SU-DHL-6 (cell line): ENCODE results near the gene TSPAN12.

ENCODE experiments used
- H2AFZ ChIP-seq: fragments of 200-600 bp; sonication (generic); 2 replicates; pipeline ENCODE4 v1.6.1; 2014; ENCODE audit warnings: low read depth, mild to moderate bottlenecking, moderate library complexity, mixed read lengths, antibody characterized with exemption, low read length; ENCODE audit not compliant: severe bottlenecking
- H3F3A ChIP-seq: fragments of 200-600 bp; shearing (Covaris generic); 2 replicates; pipeline ENCODE4 v1.6.0; 2016; ENCODE audit warnings: antibody characterized with exemption, mild to moderate bottlenecking; ENCODE audit not compliant: insufficient read depth
- H3K27ac ChIP-seq: fragments of 200-600 bp; sonication (generic); 2 replicates; pipeline ENCODE4 v1.5.1; 2016; ENCODE audit warnings: low read depth, mild to moderate bottlenecking, low read length, moderate library complexity, mixed read lengths
- H3K27me3 ChIP-seq: fragments of 200-600 bp; sonication (generic), shearing (Covaris generic); 2 replicates; pipeline ENCODE4 v1.6.0; 2014; ENCODE audit warnings: mild to moderate bottlenecking, low read length
- H3K36me3 ChIP-seq: fragments of 200-600 bp; sonication (generic); 2 replicates; pipeline ENCODE4 v1.6.1; 2014; ENCODE audit warnings: mild to moderate bottlenecking, low read length, mixed read lengths
- H3K4me2 ChIP-seq: fragments of 300-600, 200-600 bp; shearing (Covaris generic), sonication (generic); 2 replicates; pipeline ENCODE4 v1.6.0; 2014; ENCODE audit warnings: low read length, low read depth, mild to moderate bottlenecking; ENCODE audit not compliant: poor library complexity, severe bottlenecking
- H3K4me3 ChIP-seq: fragments of 200-600 bp; sonication (generic); 2 replicates; pipeline ENCODE4 v1.5.1; 2014; ENCODE audit warnings: antibody characterized with exemption, low read length, mild to moderate bottlenecking, mixed read lengths; ENCODE audit not compliant: insufficient read depth, poor library complexity, severe bottlenecking
- H3K79me2 ChIP-seq: fragments of 200-600 bp; sonication (generic); 2 replicates; pipeline ENCODE4 v1.6.1; 2014; ENCODE audit warnings: mild to moderate bottlenecking, low read length, moderate library complexity; ENCODE audit not compliant: insufficient read depth
- H3K9ac ChIP-seq: fragments of 200-600 bp; sonication (generic); 2 replicates; pipeline ENCODE4 v1.7.0; 2014; ENCODE audit warnings: mild to moderate bottlenecking, low read length
- H3K9me2 ChIP-seq: fragments of 200-600 bp; sonication (generic); replicated peaks from 2 replicates; pipeline ENCODE4 v1.6.1; 2014; ENCODE audit warnings: low read length; ENCODE audit not compliant: insufficient read depth
- H3K9me3 ChIP-seq: fragments of 200-600 bp; sonication (generic); 2 replicates; pipeline ENCODE4 v1.6.1; 2014; ENCODE audit warnings: low read length, mixed read lengths; ENCODE audit not compliant: insufficient read depth
- H4K20me1 ChIP-seq: fragments of 200-600 bp; sonication (generic); 2 replicates; pipeline ENCODE4 v1.6.1; 2014; ENCODE audit warnings: low read depth, mild to moderate bottlenecking, antibody characterized with exemption, low read length, moderate library complexity, mixed read lengths
- CTCF ChIP-seq: fragments of 200-600 bp; sonication (generic); IDR thresholded peaks from one replicate; pipeline ENCODE4 v1.5.1; 2017; ENCODE audit warnings: antibody characterized with exemption, mild to moderate bottlenecking, low read length, moderate library complexity; ENCODE audit not compliant: insufficient read depth, poor library complexity, severe bottlenecking
- EZH2phosphoT487 ChIP-seq: fragments of 200-600 bp; sonication (generic), shearing (Covaris generic); conservative IDR thresholded peaks from 2 replicates; pipeline ENCODE4 v1.6.1; 2018; ENCODE audit warnings: mild to moderate bottlenecking, antibody characterized with exemption, low read length, moderate library complexity, mixed read lengths

Gene TSPAN12

GRCh38 chr7:120862987-120863590 is 5.1 kb upstream of the TSPAN12 start:
- no peak overlapping the region for H3K27ac ChIP-seq
- TF ChIP-seq CTCF: no peak
- no peak for TF ChIP-seq EZH2phosphoT487

GRCh38 chr7:120860156-120860555 is 2.2 kb upstream of the TSPAN12 start:
- no peak overlapping the region for H3K4me2 ChIP-seq
- TF ChIP-seq EZH2phosphoT487: no peak
- no peak for TF ChIP-seq CTCF
- no peaks in the 10 kb centered on the region for H3K9me2 ChIP-seq
- no peaks in the 10 kb centered on the region for H3K79me2 ChIP-seq
- no peaks in the 10 kb centered on the region for H3K27me3 ChIP-seq
- no peaks in the 10 kb centered on the region for H3K36me3 ChIP-seq
- H3F3A ChIP-seq: no peaks in the 10 kb centered on the region
- no peak overlapping the region for H3K4me3 ChIP-seq
- H3K27ac ChIP-seq: no peak overlapping the region
- H4K20me1 ChIP-seq: no peaks in the 10 kb centered on the region
- H2AFZ ChIP-seq: no peak overlapping the region
- H3K9ac ChIP-seq: no peak overlapping the region
- H3K9me3 ChIP-seq: no peaks in the 10 kb centered on the region

More at GRCh38 chr7:120862987-120863590, 5.1 kb upstream of the TSPAN12 start:
- Histone ChIP-seq H3K9me2 (no peaks in the 10 kb centered on the region), H3K79me2 (no peaks in the 10 kb centered on the region), H3K4me3 (no peak overlapping the region), H3K4me2 (no peak overlapping the region), H3K36me3 (no peaks in the 10 kb centered on the region), H3K9ac (no peak overlapping the region), H4K20me1 (no peaks in the 10 kb centered on the region), H3K27me3 (no peaks in the 10 kb centered on the region), H3F3A (no peaks in the 10 kb centered on the region), H2AFZ (no peak overlapping the region), H3K9me3 (no peaks in the 10 kb centered on the region)

- no peak for TF ChIP-seq CTCF
- no peak for TF ChIP-seq EZH2phosphoT487
- Histone ChIP-seq H3K27ac (no peak overlapping the region), H3K4me3 (no peak overlapping the region), H2AFZ (no peak overlapping the region), H3K36me3 (no peaks in the 10 kb centered on the region), H3K4me2 (no peak overlapping the region), H4K20me1 (no peaks in the 10 kb centered on the region), H3K9ac (no peak overlapping the region), H3K9me3 (no peaks in the 10 kb centered on the region), H3F3A (no peaks in the 10 kb centered on the region), H3K27me3 (no peaks in the 10 kb centered on the region), H3K79me2 (no peaks in the 10 kb centered on the region), H3K9me2 (no peaks in the 10 kb centered on the region)
Measured at GRCh38 chr7:120859459-120859858, 1.5 kb upstream of the TSPAN12 start.
